ENCODE measurements around the gene TGOLN2.
"Not testable (repeated sequence)": the region's sequence is repeated elsewhere in the genome, so short reads cannot be mapped to it uniquely, and the experiment has no call there.

The TGOLN2 gene

GRCh38 chr2:85354286-85355072 is 26.7 kb upstream of the TGOLN2 start, which contains the start of the genes ELMOD3 and RETSAT:
Gene ELMOD3, plus strand, starts transcription at chr2:85354769. Its CDS starts 2,430 bp downstream, at chr2:85357199.
Gene RETSAT, minus strand, starts transcription at chr2:85354528. Its CDS starts 21 bp downstream, at chr2:85354507.
- DNase-seq (ENCODE audit: extremely low spot score): peak; percentile 97
- ChIA-PET POLR2A (interaction anchor here (0.9 to 3.4 kb wide), 11 partner anchors 11 to 257 kb away, joined by 3 to 27 read pairs (median 4); partner anchors contain the start of genes C2orf68, MAT2A and TGOLN2), CTCF (interaction anchor here (0.9 to 2.0 kb wide), 7 partner anchors 8 to 198 kb away, joined by 3 to 9 read pairs (median 4); partner anchors contain the start of gene TGOLN2)
- TF ChIP-seq, protein P1, sequence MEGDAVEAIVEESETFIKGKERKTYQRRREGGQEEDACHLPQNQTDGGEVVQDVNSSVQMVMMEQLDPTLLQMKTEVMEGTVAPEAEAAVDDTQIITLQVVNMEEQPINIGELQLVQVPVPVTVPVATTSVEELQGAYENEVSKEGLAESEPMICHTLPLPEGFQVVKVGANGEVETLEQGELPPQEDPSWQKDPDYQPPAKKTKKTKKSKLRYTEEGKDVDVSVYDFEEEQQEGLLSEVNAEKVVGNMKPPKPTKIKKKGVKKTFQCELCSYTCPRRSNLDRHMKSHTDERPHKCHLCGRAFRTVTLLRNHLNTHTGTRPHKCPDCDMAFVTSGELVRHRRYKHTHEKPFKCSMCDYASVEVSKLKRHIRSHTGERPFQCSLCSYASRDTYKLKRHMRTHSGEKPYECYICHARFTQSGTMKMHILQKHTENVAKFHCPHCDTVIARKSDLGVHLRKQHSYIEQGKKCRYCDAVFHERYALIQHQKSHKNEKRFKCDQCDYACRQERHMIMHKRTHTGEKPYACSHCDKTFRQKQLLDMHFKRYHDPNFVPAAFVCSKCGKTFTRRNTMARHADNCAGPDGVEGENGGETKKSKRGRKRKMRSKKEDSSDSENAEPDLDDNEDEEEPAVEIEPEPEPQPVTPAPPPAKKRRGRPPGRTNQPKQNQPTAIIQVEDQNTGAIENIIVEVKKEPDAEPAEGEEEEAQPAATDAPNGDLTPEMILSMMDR (IDR thresholded peaks at IDR 0.05; ENCODE audit: control extremely low read depth, extremely low read depth, low read depth, missing control alignments): no peak

DNA sequence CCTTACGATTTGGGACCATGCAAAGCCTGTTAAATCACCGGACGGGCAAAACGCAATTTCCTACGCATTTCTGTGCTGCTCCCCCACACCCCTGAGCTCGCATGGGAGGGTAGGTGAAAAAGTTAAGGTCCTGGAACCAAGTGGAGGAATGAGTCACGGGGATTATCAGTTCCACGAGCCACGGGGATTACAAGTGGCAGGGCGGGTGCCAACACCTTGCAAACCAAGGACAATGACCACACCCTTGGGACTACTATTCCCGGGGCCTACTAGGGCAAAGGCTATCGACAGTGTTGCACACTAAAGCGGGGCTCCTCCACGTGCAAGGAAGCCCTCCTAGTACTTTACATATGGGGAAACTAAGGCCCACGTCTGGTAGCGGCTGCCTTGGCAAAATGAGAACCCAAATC is 26.1 kb upstream of the TGOLN2 start:
- POLR2A ChIA-PET: interaction anchor here (0.9 to 3.4 kb wide), 11 partner anchors 12 to 258 kb away, joined by 3 to 27 read pairs (median 4); partner anchors contain the start of genes C2orf68, MAT2A and TGOLN2
- CTCF ChIA-PET: interaction anchor here (1.2 to 2.0 kb wide), 3 partner anchors 12 to 26 kb away, joined by 3 to 8 read pairs (median 7); partner anchors contain the start of gene TGOLN2
- TF ChIP-seq, protein P1 (IDR thresholded peaks at IDR 0.05; ENCODE audit: control extremely low read depth, extremely low read depth, low read depth, missing control alignments): no peak
- DNase-seq (ENCODE audit: extremely low spot score): no peak

DNA sequence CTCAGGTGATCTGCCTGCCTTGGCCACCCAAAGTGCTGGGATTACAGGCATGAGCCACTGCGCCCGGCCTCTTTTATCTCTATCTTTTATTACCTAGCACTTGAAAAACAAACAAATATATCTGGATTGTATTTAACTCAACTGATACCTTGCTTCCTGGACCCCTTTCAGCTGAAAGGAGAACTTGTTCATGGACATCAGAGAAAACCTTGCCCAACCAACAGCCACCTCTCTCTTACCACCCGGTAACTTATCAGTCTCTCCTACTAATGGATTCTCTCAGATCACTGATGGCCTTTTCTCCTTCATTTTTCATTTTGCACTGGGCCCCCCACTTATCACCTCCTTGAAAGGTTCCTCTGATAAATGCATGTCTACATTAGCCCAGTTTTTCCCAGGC is 19.8 kb upstream of the TGOLN2 start:
- POLR2A ChIA-PET: no interaction called here
- no peak for DNase-seq (ENCODE audit: extremely low spot score)
- CTCF ChIA-PET: no interaction called here
- TF ChIP-seq, protein P1 (IDR thresholded peaks at IDR 0.05; ENCODE audit: control extremely low read depth, extremely low read depth, low read depth, missing control alignments): no peak

- POLR2A ChIA-PET: no interaction called here
- TF ChIP-seq, protein P1 (IDR thresholded peaks at IDR 0.05; ENCODE audit: control extremely low read depth, extremely low read depth, low read depth, missing control alignments): no peak
- CTCF ChIA-PET: no interaction called here
- DNase-seq (ENCODE audit: extremely low spot score): no peak
Measured at GRCh38 chr2:85344356-85344954, 16.7 kb upstream of the TGOLN2 start.

- CTCF ChIA-PET; DNase-seq (ENCODE audit: extremely low spot score); POLR2A ChIA-PET: not testable (repeated sequence)
Measured at GRCh38 chr2:85343207-85343895, 15.6 kb upstream of the TGOLN2 start.

DNA sequence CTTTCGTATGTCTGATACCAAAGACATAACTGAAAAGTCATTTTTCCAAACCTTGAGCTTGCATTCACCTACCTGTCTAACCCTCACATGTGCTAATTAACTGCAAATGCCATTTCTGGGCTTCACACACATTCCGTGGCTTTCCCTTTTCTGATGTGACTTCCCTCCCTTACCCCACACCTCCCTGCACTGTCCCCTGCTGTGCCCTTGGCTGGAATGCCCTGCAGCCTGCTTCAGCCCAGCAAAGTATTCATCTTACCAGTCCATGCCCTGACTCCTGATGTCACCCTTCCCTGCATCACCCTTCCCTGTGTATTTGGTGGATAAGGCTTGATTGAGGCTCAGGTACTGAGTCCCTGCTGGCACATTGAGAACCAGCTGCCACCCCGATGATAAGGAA is 14.4 kb upstream of the TGOLN2 start:
- TF ChIP-seq, protein P1 (IDR thresholded peaks at IDR 0.05; ENCODE audit: control extremely low read depth, extremely low read depth, low read depth, missing control alignments): no peak
- CTCF ChIA-PET: interaction anchor here (1.2 kb wide), 1 partner anchor 9 kb away, joined by 3 read pairs; no protein-coding TSS in a partner anchor
- POLR2A ChIA-PET: interaction anchor here (0.7 kb wide), 1 partner anchor 27 kb away, joined by 4 read pairs; no protein-coding TSS in a partner anchor
- DNase-seq (ENCODE audit: extremely low spot score): no peak

Data from GM10248 (cell line).